HuH-7.5 (cell line): ENCODE results near the gene AQP10.
"Not testable (repeated sequence)": the region's sequence is repeated elsewhere in the genome, so short reads cannot be mapped to it uniquely, and the experiment has no call there.

ENCODE experiments used
- DNase-seq: peaks from one replicate; pipeline ENCODE4 v3.0.0; 2011; ENCODE audit warnings: low spot score

AQP10 gene

DNA sequence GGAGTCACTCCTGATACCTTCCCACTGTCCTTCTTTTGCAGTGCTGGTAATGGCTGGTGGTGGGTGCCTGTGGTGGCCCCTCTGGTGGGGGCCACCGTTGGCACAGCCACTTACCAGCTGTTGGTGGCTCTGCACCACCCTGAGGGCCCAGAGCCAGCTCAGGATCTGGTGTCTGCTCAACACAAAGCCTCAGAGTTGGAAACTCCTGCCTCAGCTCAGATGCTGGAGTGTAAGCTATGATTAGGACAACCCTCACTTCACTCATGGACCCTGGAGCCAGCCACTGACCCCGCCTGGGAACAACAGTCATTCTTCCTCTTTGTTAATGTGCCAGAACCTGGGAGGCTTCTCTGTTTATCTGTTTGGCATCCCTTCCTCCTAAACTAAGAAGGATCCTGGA, 3.3 kb downstream of the AQP10 start:
- no peak for DNase-seq

DNA sequence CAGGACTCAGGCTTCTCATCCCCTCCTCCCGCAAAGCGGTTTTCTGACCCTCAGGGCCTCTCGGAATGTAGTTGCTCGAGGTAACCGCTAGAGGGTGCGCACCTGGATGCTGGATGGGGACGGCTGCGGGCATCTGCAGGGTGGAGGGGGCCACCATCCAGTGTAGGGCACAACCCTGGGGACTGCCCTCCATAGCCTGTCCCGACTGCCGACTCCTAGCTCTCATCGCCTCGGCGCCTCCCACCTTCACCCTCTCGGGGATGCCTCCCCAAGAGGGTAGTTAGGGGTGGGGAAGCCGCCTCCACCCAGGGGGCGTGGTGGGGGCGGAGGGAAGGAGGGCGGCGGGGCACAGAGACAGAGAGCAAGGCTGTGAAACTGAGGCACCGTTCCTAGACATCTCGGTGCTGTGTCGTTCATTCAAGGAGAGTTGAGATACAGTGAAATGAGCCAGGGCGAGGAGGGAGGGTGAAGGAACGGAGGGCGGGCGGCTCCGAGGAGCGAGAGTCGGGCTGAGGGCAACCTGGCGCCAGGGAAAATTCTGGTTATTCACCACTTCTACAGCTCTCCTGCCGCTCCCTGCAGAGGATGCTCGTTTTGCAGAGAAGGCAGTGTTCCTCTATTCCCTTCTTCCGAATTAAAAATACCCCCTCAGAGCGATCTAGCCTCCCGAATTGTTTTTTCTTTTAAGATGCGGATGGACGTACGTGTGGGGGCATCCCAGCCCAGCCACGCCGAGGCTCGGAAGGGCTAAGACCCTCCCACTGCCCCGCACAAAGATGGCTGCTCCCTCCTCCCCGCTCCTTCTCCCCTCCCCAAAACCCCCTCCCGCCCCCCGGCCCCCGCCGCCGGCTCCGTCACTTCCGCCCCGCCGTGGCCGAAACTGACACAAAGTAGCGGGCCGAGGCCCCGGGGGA, 4.0 kb downstream of the AQP10 start, which contains the start of gene ATP8B2:
Gene ATP8B2, plus strand, starts transcription at position 857 of the 914 bp plus-strand sequence. CDS start 2,617 bp downstream, outside the sequence.
- peak; percentile 94 for DNase-seq

DNA sequence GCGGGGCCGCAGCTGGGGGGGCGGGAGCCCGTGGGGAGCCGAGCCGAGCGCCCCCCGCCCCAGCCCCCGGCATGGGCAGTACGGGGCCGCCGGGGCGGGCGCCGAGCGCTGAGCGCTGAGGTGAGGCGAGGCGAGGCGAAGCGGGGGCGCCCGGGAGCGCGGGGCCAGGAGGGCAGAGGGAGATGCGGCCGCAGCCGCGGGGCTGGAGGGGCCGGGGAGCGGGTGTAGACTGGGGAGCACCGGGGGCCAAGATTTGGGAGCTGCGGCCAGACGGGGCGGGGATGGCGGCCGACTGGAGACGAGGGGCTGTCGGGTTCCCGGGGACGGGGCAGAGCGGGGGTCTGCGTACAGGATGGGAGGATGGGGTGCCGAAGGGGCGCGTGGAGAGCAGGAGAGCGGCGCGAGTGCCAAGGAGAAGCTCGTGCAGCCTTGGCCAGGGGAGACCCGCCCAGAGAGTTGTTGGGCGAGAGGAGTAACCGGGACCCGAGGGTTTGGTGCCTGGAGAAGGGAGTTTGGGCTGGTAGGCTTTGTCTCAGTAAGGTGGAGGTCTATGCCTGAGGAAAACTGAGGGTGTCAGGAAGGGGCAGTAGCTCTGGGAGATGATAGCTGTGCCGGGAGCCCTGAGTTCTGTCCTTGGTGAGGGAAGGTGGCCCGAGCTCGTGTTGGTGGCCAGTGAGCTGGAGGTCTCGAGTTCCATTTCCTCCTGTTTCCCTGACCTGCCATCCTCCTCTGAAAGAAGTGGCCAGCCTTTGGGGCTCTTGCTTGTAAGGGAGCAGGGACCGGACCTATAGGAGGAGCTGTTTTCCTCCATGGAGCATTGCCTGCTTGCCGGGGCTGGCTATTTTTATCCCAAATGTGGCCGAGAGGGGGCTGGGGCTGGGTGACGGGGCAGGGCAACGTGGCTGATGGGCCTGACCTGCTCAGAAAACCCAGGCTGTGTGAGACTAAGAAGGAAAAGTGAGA, 5.0 kb downstream of the AQP10 start:
- DNase-seq, result peak; percentile 99

DNA sequence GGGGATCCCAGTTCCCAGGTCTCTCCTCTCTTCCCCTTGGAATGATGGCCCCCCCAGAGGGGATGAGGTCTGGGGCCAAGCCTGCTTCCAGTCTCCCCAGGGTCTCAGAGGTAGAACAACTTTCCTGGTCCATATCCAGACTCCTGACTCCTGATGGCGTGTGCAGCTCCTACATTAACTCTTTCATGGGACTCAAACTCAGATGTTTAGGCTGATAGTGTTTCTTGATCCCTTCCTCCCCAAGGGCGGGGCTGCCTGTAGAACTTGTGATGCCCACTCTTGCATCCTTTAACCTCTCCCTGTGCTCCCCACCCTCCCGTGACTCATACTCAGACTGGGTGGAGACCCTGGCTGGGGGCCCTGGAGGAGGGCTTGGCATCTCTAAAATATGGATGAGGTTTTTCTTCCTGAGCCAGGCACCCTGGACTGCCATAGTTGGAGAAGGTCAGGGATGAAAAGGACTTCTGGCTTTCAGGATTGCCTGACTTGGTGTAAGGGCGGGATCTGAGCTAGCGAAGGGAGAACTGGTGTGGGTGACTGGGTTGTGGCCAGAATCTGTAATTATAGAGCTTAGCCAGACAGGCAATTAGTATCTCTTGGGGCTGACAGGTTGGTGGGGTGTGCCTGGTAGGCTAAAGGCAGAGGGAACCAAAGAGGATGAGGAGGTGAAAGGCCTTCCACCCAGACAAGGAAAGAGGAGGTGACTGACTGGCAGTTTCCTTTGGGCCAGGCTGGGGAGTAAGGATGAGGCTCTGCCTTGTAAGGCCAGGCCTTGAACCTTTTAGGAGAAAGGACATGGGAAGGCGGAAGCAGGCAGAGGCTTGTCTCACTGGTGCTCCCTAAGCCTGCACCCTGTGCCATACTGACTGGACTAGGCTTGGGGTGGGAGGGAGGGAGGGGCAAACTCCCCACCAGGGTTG, 5.9 kb downstream of the AQP10 start:
- peak; percentile 61 for DNase-seq

DNA sequence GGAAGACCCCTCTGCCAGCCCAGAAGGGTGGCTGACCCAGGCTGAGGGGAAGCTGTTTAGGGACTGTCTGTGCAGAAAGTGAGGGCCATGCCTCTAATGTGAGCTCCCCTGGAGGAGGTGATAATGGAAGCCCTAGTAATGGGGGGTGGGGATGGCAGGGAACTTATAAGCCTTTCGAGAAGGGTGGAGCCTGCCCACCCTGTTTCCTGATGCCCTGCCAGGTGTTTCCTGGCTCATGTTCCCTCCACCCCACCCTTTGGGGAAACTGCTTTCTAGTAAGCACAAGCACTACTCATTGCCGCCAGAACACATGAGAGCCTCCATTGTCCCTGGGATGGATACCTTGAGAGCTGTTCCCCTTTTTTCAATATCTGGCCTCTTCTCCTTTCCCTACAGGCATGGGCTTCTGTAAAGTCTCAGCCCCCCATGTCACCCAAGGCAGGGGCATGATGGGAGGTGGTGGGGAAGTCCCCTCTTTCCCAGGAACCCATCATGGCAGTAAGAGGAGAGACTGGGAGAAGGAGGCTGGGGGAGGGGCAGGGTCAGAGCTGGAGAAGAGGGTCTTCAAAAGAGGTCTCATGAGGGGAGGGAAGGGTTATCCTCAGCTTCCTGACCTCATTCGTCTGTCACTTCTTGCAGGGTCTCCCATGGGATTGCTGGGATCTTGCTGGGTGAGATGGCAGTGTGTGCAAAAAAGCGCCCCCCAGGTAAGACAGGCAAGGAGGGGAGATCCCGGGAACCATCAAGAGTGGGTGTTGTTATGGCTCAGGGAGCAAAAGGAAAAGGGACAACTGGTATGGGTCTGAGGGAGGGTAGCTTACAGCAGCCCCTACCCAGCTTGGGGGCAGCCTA, 6.8 kb downstream of the AQP10 start:
- DNase-seq, result no peak

GRCh38 chr1:154328318-154329151, 7.6 kb downstream of the AQP10 start:
- DNase-seq, result no peak

DNA sequence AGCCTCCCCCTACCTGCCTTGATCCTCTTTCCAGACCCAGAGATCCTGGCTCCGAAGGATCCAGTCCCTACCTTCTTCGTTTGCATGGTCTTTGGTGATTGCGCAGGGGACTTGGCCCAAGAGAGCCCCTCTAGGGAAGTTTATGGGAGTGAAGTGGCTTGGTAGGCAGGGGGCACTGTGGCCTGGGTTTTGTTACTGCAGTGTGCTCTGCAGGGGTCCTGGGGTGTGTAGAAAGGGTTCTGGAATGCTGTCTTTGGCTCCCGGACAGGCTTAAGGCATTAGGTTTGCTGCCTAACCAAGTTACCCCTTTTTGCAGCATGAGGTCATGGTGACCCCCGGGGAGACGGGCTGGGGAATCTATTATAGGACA, 8.2 kb downstream of the AQP10 start:
- no peak for DNase-seq

DNA sequence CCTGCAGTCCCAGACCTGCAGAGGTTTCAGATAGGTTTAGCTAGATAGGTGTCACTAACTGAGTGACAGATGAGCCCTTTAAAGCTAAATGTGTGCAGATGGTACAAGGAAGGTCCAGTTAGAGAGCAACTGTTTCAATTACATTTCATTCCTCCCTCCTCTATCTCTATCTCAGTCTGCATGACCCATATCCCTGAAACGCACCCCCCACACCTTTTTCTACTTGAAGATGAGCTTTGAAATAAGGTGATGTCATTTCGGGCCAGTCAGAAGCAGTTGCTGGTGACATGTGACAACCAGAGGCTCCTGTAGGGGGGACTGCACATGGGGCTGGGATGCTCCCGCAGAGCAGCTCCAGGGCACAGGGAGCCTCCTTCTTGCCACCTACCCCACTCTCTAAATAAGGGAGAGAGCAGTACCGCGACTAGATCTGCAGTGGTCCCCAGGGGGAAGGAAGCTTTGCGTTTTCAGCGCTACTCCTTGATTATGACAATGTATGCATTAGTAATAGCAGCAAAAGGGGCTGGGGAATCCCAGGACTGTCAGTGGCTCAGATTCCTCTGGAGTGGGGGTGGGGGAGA, 8.7 kb downstream of the AQP10 start:
- DNase-seq, result no peak

- no peak for DNase-seq
These were observed 9.8 kb downstream of the AQP10 start for GRCh38 chr1:154330669-154331068.

- peak; percentile 72 for DNase-seq
These were observed 13.5 kb downstream of the AQP10 start for GRCh38 chr1:154334079-154335024.

DNA sequence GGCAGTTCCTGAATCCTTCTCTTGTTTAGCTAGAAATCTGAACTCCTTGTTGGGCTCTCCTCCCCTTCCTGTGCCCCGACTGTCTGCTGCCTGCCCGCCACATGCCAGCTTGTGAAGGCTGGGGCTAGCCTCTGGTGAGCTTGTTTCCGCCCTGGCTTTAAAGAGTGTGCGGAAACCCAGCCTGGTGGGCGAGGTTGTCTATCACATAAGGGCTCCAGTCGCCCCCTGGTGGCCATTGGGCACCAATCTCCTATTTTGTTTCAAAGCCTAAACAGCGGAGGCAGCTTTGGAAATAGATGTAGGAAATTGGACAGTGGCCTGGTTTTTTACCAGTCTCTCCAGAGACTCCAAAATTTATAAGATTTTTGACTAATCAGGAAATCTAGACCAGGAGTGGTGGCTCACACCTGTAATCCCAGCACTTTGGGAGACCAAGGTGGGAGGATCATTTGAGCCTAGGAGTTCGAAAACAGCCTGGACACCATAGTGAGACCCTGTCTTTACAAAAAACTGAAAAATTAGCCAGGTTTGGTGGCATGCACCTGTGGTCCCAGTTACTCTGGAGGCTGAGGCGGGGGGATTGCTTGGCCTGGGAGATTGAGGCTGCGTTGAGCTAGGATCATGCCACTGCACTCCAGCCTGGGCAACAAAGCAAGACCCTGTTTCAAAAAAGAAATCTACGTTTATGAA, 14.3 kb downstream of the AQP10 start:
- peak; percentile 97 for DNase-seq

- no peak for DNase-seq
These were observed 16.5 kb downstream of the AQP10 start for GRCh38 chr1:154337253-154337894.

- no peak for DNase-seq
These were observed 18.0 kb downstream of the AQP10 start for GRCh38 chr1:154338875-154339274.

DNA sequence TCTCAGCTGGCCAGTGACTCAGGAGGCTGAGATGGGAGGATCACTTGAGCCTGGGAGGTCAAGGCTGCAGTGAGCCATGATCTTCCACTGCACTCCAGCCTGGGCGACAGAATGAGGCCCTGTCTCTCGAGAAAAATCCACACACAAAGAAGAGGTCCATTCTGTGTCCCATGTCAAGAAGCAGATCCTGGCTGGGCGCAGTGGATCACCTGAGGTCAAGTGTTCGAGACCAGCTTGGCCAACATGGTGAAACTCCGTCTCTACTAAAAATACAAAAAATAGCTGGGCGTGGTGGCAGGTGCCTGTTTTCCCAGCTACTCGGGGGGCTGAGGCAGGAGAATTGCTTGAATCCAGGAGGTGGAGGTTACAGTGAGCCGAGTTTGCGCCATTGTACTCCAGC, 20.5 kb downstream of the AQP10 start:
- not testable (repeated sequence) for DNase-seq

DNA sequence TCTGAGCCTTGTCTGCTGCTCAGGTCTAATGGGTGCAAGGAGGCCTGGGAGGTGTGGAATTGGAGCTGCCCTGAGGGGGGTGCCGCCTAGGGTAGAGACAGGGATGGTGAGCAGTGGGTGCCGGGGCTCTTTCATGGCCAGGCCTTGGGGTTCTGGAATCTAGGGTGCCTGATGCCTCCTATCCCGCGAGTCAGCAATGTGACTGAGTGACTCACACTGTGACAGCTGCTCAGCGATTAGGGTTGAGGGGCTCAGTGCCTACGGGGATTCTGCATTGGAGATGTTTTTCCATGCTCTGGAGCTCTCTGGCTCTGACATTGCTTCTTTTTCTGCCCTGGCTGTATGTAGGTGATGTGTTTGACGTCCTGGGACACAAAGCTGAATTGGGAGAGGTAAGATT, 21.2 kb downstream of the AQP10 start:
- no peak for DNase-seq

DNA sequence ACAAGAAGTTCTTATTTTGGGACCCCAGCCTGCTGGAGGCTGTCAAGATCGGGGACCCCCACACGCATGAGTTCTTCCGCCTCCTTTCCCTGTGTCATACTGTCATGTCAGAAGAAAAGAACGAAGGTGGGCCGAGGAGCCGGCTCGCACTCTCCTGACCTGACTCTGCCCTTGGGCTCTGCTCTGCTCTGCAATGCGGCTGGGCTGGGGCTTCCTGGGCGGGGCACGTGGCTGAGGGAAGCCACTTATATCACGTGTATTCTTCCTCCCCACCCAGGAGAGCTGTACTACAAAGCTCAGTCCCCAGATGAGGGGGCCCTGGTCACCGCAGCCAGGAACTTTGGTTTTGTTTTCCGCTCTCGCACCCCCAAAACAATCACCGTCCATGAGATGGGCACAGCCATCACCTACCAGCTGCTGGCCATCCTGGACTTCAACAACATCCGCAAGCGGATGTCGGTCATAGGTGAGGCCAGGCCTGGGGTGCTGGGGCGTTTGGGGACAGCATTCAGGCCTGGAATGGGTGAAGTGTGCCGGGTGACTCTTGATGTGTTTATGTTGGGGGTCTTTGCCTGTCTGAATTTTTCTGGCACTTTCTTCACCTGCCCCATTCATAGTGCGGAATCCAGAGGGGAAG, 22.1 kb downstream of the AQP10 start:
- DNase-seq, result no peak
